Memory B cell (primary cell): ENCODE results near the gene SAYSD1.

Experiments
- ATAC-seq: fragments of 150-1000 bp; cut with Tn5 transposase; 2 replicates; pipeline ENCODE4 v1.10.0; 2021; ENCODE audit warnings: low read depth, mild to moderate bottlenecking, moderate library complexity
- DNase-seq, 2 donors: peaks; one replicate each; pipeline ENCODE4 v3.0.0; 2022; ENCODE audit warnings: low spot score in 2 of 2
- H3K27ac Mint-ChIP-seq: one replicate; pipeline ENCODE4 v1.8.0; 2022; ENCODE audit warnings: mild to moderate bottlenecking, moderate library complexity, mixed read lengths
- H3K27me3 Mint-ChIP-seq: one replicate; pipeline ENCODE4 v1.8.0; 2022; ENCODE audit warnings: mixed read lengths
- H3K36me3 Mint-ChIP-seq: one replicate; pipeline ENCODE4 v1.8.0; 2022; ENCODE audit warnings: mild to moderate bottlenecking, mixed read lengths
- H3K4me1 Mint-ChIP-seq: one replicate; pipeline ENCODE4 v1.8.0; 2022; ENCODE audit warnings: mixed read lengths
- H3K4me3 Mint-ChIP-seq: one replicate; pipeline ENCODE4 v1.8.0; 2022; ENCODE audit warnings: mild to moderate bottlenecking, moderate library complexity, mixed read lengths
- H3K9me3 Mint-ChIP-seq: one replicate; pipeline ENCODE4 v1.8.0; 2022; ENCODE audit warnings: mixed read lengths

Gene SAYSD1

GRCh38 chr6:39130691-39131090, 15.7 kb upstream of the SAYSD1 start:
- Mint-ChIP-seq H3K36me3 (peaks cover 2% of the 10 kb centered on the region), H3K9me3 (peaks cover 2% of the 10 kb centered on the region), H3K27ac (no peak overlapping the region), H3K4me3 (no peak overlapping the region), H3K27me3 (peaks cover 7% of the 10 kb centered on the region), H3K4me1 (no peaks in the 10 kb centered on the region)
- DNase-seq = no peak
- ATAC-seq = no peak

- DNase-seq (no peak), ATAC-seq (no peak)
- no peak overlapping the region for H3K4me3 Mint-ChIP-seq
- H3K27me3 Mint-ChIP-seq = peaks cover 12% of the 10 kb centered on the region
- no peaks in the 10 kb centered on the region for H3K4me1 Mint-ChIP-seq
- H3K9me3 Mint-ChIP-seq = peaks cover 2% of the 10 kb centered on the region
- peaks cover 2% of the 10 kb centered on the region for H3K36me3 Mint-ChIP-seq
- H3K27ac Mint-ChIP-seq = no peak overlapping the region
These were observed 13.8 kb upstream of the SAYSD1 start for GRCh38 chr6:39128832-39129231.

- Mint-ChIP-seq H3K9me3 (peaks cover 2% of the 10 kb centered on the region), H3K27ac (no peak overlapping the region)
- no peak for DNase-seq
These were observed 13.1 kb upstream of the SAYSD1 start for GRCh38 chr6:39128106-39128505.

GRCh38 chr6:39124114-39124513, 9.1 kb upstream of the SAYSD1 start:
- Mint-ChIP-seq H3K27me3 (peaks cover 10% of the 10 kb centered on the region), H3K9me3 (no peaks in the 10 kb centered on the region), H3K27ac (no peak overlapping the region), H3K4me1 (no peaks in the 10 kb centered on the region), H3K4me3 (no peak overlapping the region), H3K36me3 (no peaks in the 10 kb centered on the region)
- ATAC-seq = no peak
- DNase-seq = no peak

More at GRCh38 chr6:39128106-39128505, 13.1 kb upstream of the SAYSD1 start:
- no peaks in the 10 kb centered on the region for H3K4me1 Mint-ChIP-seq
- peaks cover 12% of the 10 kb centered on the region for H3K27me3 Mint-ChIP-seq
- ATAC-seq = no peak
- H3K36me3 Mint-ChIP-seq = peaks cover 2% of the 10 kb centered on the region
- H3K4me3 Mint-ChIP-seq = no peak overlapping the region

- Mint-ChIP-seq H3K27me3 (peaks cover 3% of the 10 kb centered on the region), H3K36me3 (no peaks in the 10 kb centered on the region), H3K4me1 (peaks cover 9% of the 10 kb centered on the region), H3K9me3 (no peaks in the 10 kb centered on the region), H3K4me3 (no peak overlapping the region), H3K27ac (no peak overlapping the region)
- DNase-seq = no peak
- ATAC-seq = no peak
These were observed 3.9 kb upstream of the SAYSD1 start for GRCh38 chr6:39118921-39119320.

- Mint-ChIP-seq H3K4me3 (peak overlapping the region; percentile 84), H3K4me1 (peaks cover 16% of the 10 kb centered on the region), H3K27me3 (no peaks in the 10 kb centered on the region), H3K9me3 (no peaks in the 10 kb centered on the region), H3K36me3 (peaks cover 3% of the 10 kb centered on the region), H3K27ac (peak overlapping the region; percentile 91)
- DNase-seq (no peak), ATAC-seq (peak; percentile 6)
These were observed 640 bp downstream of the SAYSD1 start for GRCh38 chr6:39114388-39114703.

- DNase-seq = no peak
- no peak for ATAC-seq
- Mint-ChIP-seq H3K36me3 (peaks cover 6% of the 10 kb centered on the region), H3K9me3 (no peaks in the 10 kb centered on the region), H3K27ac (peak overlapping the region; percentile 91), H3K27me3 (no peaks in the 10 kb centered on the region), H3K4me1 (peaks cover 19% of the 10 kb centered on the region), H3K4me3 (peak overlapping the region; percentile 84)
These were observed 1.2 kb downstream of the SAYSD1 start for GRCh38 chr6:39113788-39114187.

- Mint-ChIP-seq H3K27me3 (no peaks in the 10 kb centered on the region), H3K4me1 (peaks cover 24% of the 10 kb centered on the region), H3K36me3 (peaks cover 10% of the 10 kb centered on the region), H3K27ac (peak overlapping the region; percentile 35), H3K9me3 (no peaks in the 10 kb centered on the region), H3K4me3 (peak overlapping the region; percentile 40)
- no peak for DNase-seq
- no peak for ATAC-seq
These were observed 3.7 kb downstream of the SAYSD1 start for GRCh38 chr6:39111280-39111679.

GRCh38 chr6:39108041-39108839, 6.7 kb downstream of the SAYSD1 start:
- no peak for DNase-seq
- H3K4me1 Mint-ChIP-seq = peaks cover 16% of the 10 kb centered on the region
- H3K27me3 Mint-ChIP-seq = no peaks in the 10 kb centered on the region
- no peak overlapping the region for H3K4me3 Mint-ChIP-seq
- H3K9me3 Mint-ChIP-seq = no peaks in the 10 kb centered on the region
- no peak overlapping the region for H3K27ac Mint-ChIP-seq
- no peak for ATAC-seq
- peaks cover 26% of the 10 kb centered on the region for H3K36me3 Mint-ChIP-seq

- DNase-seq = no peak
- no peaks in the 10 kb centered on the region for H3K27me3 Mint-ChIP-seq
- H3K4me1 Mint-ChIP-seq = peaks cover 19% of the 10 kb centered on the region
- no peak for ATAC-seq
- H3K27ac Mint-ChIP-seq = no peak overlapping the region
- H3K4me3 Mint-ChIP-seq = no peak overlapping the region
- no peaks in the 10 kb centered on the region for H3K9me3 Mint-ChIP-seq
- peaks cover 29% of the 10 kb centered on the region for H3K36me3 Mint-ChIP-seq
These were observed 7.3 kb downstream of the SAYSD1 start for GRCh38 chr6:39107641-39108040.

- Mint-ChIP-seq H3K4me1 (peaks cover 19% of the 10 kb centered on the region), H3K36me3 (peaks cover 30% of the 10 kb centered on the region), H3K9me3 (no peaks in the 10 kb centered on the region)
These were observed 8.0 kb downstream of the SAYSD1 start for GRCh38 chr6:39107034-39107433.

GRCh38 chr6:39104528-39104927, 10.5 kb downstream of the SAYSD1 start:
- Mint-ChIP-seq H3K27me3 (no peaks in the 10 kb centered on the region), H3K4me3 (no peak overlapping the region), H3K36me3 (peaks cover 26% of the 10 kb centered on the region), H3K4me1 (peaks cover 14% of the 10 kb centered on the region), H3K9me3 (no peaks in the 10 kb centered on the region), H3K27ac (no peak overlapping the region)
- ATAC-seq = no peak
- no peak for DNase-seq

More at GRCh38 chr6:39107034-39107433, 8.0 kb downstream of the SAYSD1 start:
- Mint-ChIP-seq H3K27ac (no peak overlapping the region), H3K4me3 (no peak overlapping the region), H3K27me3 (no peaks in the 10 kb centered on the region)
- DNase-seq = no peak
- ATAC-seq = no peak

GRCh38 chr6:39102821-39103136, 12.2 kb downstream of the SAYSD1 start:
- no peaks in the 10 kb centered on the region for H3K27me3 Mint-ChIP-seq
- DNase-seq = no peak
- peaks cover 10% of the 10 kb centered on the region for H3K4me1 Mint-ChIP-seq
- ATAC-seq = no peak
- H3K4me3 Mint-ChIP-seq = no peak overlapping the region
- no peak overlapping the region for H3K27ac Mint-ChIP-seq
- H3K9me3 Mint-ChIP-seq = no peaks in the 10 kb centered on the region
- H3K36me3 Mint-ChIP-seq = peaks cover 22% of the 10 kb centered on the region

- H3K4me1 Mint-ChIP-seq = peaks cover 9% of the 10 kb centered on the region
- no peak overlapping the region for H3K4me3 Mint-ChIP-seq
- H3K9me3 Mint-ChIP-seq = no peaks in the 10 kb centered on the region
- H3K27ac Mint-ChIP-seq = no peak overlapping the region
- peak; percentile 76 for ATAC-seq
- H3K36me3 Mint-ChIP-seq = peaks cover 21% of the 10 kb centered on the region
- no peaks in the 10 kb centered on the region for H3K27me3 Mint-ChIP-seq
- DNase-seq = no peak
These were observed 12.7 kb downstream of the SAYSD1 start for GRCh38 chr6:39102071-39102820.

- no peaks in the 10 kb centered on the region for H3K9me3 Mint-ChIP-seq
- no peak for ATAC-seq
- DNase-seq = no peak
These were observed 14.6 kb downstream of the SAYSD1 start for GRCh38 chr6:39100358-39100757.

More at GRCh38 chr6:39100358-39100757, 14.6 kb downstream of the SAYSD1 start:
- Mint-ChIP-seq H3K4me3 (no peak overlapping the region), H3K27ac (no peak overlapping the region), H3K27me3 (no peaks in the 10 kb centered on the region), H3K4me1 (peaks cover 6% of the 10 kb centered on the region), H3K36me3 (peaks cover 17% of the 10 kb centered on the region)
